ENCODE data around the gene NCL. TPM values are rescaled to one million over a fixed set of nuclear protein-coding genes. Genes with fewer than 3 reads are reported as not detected.

The NCL gene, protein sequence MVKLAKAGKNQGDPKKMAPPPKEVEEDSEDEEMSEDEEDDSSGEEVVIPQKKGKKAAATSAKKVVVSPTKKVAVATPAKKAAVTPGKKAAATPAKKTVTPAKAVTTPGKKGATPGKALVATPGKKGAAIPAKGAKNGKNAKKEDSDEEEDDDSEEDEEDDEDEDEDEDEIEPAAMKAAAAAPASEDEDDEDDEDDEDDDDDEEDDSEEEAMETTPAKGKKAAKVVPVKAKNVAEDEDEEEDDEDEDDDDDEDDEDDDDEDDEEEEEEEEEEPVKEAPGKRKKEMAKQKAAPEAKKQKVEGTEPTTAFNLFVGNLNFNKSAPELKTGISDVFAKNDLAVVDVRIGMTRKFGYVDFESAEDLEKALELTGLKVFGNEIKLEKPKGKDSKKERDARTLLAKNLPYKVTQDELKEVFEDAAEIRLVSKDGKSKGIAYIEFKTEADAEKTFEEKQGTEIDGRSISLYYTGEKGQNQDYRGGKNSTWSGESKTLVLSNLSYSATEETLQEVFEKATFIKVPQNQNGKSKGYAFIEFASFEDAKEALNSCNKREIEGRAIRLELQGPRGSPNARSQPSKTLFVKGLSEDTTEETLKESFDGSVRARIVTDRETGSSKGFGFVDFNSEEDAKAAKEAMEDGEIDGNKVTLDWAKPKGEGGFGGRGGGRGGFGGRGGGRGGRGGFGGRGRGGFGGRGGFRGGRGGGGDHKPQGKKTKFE
- 608 and 612 TPM in 2 replicates for total RNA-seq (2022)
- percentile 100 among the genes with signal in this experiment for Bru-seq, nascent RNA
- BruChase-seq, experiment 1, labeled RNA remaining after a 2-hour chase: percentile 100 among the genes with signal in this experiment
- percentile 100 among the genes with signal in this experiment for BruChase-seq, experiment 2, labeled RNA remaining after a 6-hour chase
- long read RNA-seq, full-length matches to known transcripts: 356 of 418 reads
- long read RNA-seq, partial matches to known transcripts: 21 of 418 reads
- long read RNA-seq, other reads (novel, unspliced or antisense): 41 of 418 reads

DNA sequence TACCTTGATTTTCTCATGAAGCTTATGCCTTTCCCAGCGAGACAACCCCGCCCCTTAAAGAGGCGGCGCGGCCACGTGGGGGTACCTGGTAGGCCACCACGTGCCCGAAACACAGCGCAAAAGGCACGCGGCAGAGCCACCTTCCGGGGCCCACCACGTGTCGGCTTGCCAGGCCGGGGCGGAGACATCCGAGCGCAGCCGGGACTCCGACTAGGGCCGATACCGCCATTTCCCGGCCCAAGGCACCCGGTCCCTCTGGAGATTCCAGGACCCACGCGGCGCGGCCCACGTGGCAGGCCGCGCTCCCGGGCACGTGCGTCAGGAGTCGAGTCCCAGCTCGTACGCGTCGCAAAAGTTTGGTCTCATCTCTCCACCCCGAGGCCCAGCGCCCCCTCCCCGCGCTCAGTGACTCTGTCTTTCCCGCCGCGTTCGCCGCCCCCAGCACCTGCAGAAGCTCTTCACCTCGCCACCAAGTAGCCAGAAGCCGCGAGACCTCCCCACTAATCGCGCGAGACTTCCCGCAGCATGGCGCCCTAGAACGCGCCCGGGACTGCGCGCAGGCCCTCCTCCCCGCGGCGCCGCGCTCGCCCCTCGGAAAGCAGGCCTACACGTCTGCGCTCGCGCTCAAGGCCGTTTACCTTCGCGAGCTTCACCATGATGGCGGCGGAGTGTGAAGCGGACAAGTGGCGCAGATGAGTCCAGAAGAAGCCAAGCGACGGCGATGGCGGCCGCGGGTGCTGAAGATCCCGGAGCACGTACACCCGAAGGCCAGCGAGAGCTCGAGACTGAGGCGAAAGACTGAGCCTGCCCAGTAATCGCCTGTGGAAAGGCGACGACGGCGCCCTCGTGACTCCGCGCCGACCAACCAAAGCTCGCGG, at the start of gene NCL:
TSS of gene NCL (minus strand) at position 787 of the 878 bp plus-strand sequence. CDS start at position 656, 131 bp downstream.
- TF ChIP-seq, protein P1, sequence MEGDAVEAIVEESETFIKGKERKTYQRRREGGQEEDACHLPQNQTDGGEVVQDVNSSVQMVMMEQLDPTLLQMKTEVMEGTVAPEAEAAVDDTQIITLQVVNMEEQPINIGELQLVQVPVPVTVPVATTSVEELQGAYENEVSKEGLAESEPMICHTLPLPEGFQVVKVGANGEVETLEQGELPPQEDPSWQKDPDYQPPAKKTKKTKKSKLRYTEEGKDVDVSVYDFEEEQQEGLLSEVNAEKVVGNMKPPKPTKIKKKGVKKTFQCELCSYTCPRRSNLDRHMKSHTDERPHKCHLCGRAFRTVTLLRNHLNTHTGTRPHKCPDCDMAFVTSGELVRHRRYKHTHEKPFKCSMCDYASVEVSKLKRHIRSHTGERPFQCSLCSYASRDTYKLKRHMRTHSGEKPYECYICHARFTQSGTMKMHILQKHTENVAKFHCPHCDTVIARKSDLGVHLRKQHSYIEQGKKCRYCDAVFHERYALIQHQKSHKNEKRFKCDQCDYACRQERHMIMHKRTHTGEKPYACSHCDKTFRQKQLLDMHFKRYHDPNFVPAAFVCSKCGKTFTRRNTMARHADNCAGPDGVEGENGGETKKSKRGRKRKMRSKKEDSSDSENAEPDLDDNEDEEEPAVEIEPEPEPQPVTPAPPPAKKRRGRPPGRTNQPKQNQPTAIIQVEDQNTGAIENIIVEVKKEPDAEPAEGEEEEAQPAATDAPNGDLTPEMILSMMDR (IDR thresholded peaks at IDR 0.05; ENCODE audit: insufficient read depth in 1 of 2, low read depth in 1 of 2, low read length in 1 of 2, severe bottlenecking in 1 of 2, unreplicated experiment in 1 of 2): no peak
- DNase-seq: peak; percentile 78 to 81
- TSS peak; percentile 36 for BruUV-seq (replicated peaks)
- peak within 1 kb of the TSS; percentile 96 for H3K4me3 ChIP-seq (ENCODE audit: low read depth, low read length)
- H3K9me3 ChIP-seq: no peaks in the 10 kb centered on the region
- peak within 1 kb of the TSS; percentile 98 for H3K27ac Mint-ChIP-seq (ENCODE audit: unreplicated experiment)
- peaks cover 13% of the 10 kb centered on the region for H3K4me1 Mint-ChIP-seq (ENCODE audit: low read depth, unreplicated experiment)
- no peaks in the 10 kb centered on the region for H3K27me3 ChIP-seq (replicated peaks; ENCODE audit: control insufficient read depth, insufficient read depth, low read length)
- H3K4me1 ChIP-seq: no peaks in the 10 kb centered on the region; the same call in 1 of the 2 replicates
- ChIA-PET POLR2A (interaction anchor here (0.5 to 2.3 kb wide), 20 partner anchors 9 to 1522 kb away, joined by 3 to 26 read pairs (median 4); partner anchors contain the start of gene PTMA), CTCF (interaction anchor here (0.5 to 2.0 kb wide), 9 partner anchors 12 to 258 kb away, joined by 3 to 12 read pairs (median 3); no protein-coding TSS in a partner anchor)
- no peaks in the 10 kb centered on the region for H3K9me3 Mint-ChIP-seq (ENCODE audit: unreplicated experiment)
- peaks cover 2% of the 10 kb centered on the region for H3K27me3 Mint-ChIP-seq (ENCODE audit: insufficient read depth, unreplicated experiment)
- H3K4me3 Mint-ChIP-seq (ENCODE audit: unreplicated experiment): peak within 1 kb of the TSS; percentile 89
- peaks cover 57% of the 10 kb centered on the region for H3K36me3 Mint-ChIP-seq (ENCODE audit: insufficient read depth, unreplicated experiment)
- intact Hi-C loops (cut with micrococcal nuclease; ENCODE audit: unreplicated experiment): loop anchor here (1.0 kb wide), 1 partner anchor 50 kb away; no protein-coding TSS in a partner anchor
- H3K36me3 ChIP-seq (ENCODE audit: control insufficient read depth, insufficient read depth, low read length): peaks cover 5% of the 10 kb centered on the region

DNA sequence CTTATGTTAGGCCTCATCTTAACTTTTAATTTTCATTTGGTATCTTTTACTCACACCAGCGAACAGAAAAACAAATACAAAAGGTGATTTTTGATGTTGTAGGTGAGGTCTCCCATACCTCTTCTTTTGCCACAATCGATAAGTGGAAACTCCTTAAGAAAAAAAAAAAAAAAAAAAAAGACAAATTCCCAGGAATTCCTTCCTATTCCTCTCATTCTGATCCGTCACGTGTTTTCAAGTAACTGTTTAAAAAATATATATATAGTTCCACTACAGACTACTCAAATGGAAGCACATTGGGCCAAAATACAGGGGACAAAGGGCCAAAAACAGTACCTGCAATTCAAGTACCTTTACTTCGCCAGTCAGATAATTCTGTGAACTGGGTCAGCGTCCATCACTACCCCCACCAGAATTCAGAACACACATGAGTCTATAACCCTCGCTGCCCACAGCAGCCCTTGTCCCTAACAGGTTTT, 49.5 kb upstream of the NCL start:
- CTCF ChIA-PET: interaction anchor here (1.6 kb wide), 1 partner anchor 13 kb away, joined by 3 read pairs; no protein-coding TSS in a partner anchor
- no peaks in the 10 kb centered on the region for H3K9me3 Mint-ChIP-seq (ENCODE audit: unreplicated experiment)

More for the DNA sequence above, 49.5 kb upstream of the NCL start:
- Histone ChIP-seq H3K4me1 (no peaks in the 10 kb centered on the region), H3K9me3 (no peaks in the 10 kb centered on the region), H3K36me3 (ENCODE audit: control insufficient read depth, insufficient read depth, low read length) (no peaks in the 10 kb centered on the region), H3K27me3 (replicated peaks; ENCODE audit: control insufficient read depth, insufficient read depth, low read length) (no peaks in the 10 kb centered on the region), H3K4me3 (ENCODE audit: low read depth, low read length) (peak overlapping the region; percentile 66)
- Mint-ChIP-seq H3K27me3 (ENCODE audit: insufficient read depth, unreplicated experiment) (no peaks in the 10 kb centered on the region), H3K36me3 (ENCODE audit: insufficient read depth, unreplicated experiment) (peaks cover 11% of the 10 kb centered on the region), H3K4me1 (ENCODE audit: low read depth, unreplicated experiment) (no peaks in the 10 kb centered on the region), H3K4me3 (ENCODE audit: unreplicated experiment) (peak overlapping the region; percentile 89), H3K27ac (ENCODE audit: unreplicated experiment) (peak overlapping the region; percentile 95)
- POLR2A ChIA-PET: interaction anchor here (0.7 to 1.9 kb wide), 2 partner anchors 49 to 662 kb away, joined by 3 to 17 read pairs; partner anchors contain the start of gene NCL
- intact Hi-C loops (cut with micrococcal nuclease; ENCODE audit: unreplicated experiment): loop anchor here (1.0 to 2.0 kb wide), 2 partner anchors 49 to 91 kb away; partner anchors contain the start of gene NCL
- TF ChIP-seq, protein P1 (IDR thresholded peaks at IDR 0.05; ENCODE audit: insufficient read depth in 1 of 2, low read depth in 1 of 2, low read length in 1 of 2, severe bottlenecking in 1 of 2, unreplicated experiment in 1 of 2): no peak
- DNase-seq: no peak
- TSS peak; percentile 89 for BruUV-seq (replicated peaks)
